Gastroesophageal sphincter (tissue), 3 donors: ENCODE data around the gene SNX6.

Experiments used
- CTCF ChIP-seq, 4 experiments: fragments of 200-600 bp in 2 of 4; fragments of 450-650 bp in 2 of 4; sonication (generic) in 1 of 4; IDR thresholded peaks; one replicate each; pipeline ENCODE4 v1.5.1; 2017 to 2019; ENCODE audit warnings: antibody characterized with exemption in 4 of 4, mild to moderate bottlenecking in 2 of 4, moderate library complexity in 2 of 4
- POLR2A ChIP-seq, 2 donors: fragments of 450-650 bp; IDR thresholded peaks; one replicate each; pipeline ENCODE4 v1.6.1; 2017; ENCODE audit warnings: antibody characterized with exemption in 2 of 2, mild to moderate bottlenecking in 2 of 2, moderate library complexity in 1 of 2

DNA sequence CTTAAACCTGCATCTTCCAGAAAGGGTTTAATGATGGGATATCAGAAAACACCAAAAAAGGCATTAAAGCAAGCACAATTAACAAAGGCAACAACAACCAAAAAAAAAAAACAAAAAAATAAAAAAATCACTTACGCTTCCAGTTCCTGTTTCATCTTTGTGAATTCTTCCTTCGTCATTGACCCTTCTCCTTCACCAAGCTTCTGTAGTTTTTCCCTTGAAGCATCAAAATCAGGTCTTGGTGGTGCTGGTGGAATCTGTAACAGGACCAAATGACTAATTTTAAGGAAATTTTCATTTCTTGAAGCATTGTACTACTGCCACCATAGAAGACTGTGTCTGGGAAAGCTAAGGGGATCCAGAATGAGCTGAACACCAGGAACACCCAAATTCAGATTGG, 24.5 kb downstream of the SNX6 start:
- TF ChIP-seq POLR2A (IDR thresholded peaks at IDR 0.05) = no peak
- TF ChIP-seq CTCF (IDR thresholded peaks at IDR 0.05) = no peak
